GM19395 (cell line): ENCODE results near the gene EIF2S3.
A peak's percentile ranks its signal among the peaks of the same experiment; 100 is the strongest.
"Not testable (repeated sequence)": the region's sequence is repeated elsewhere in the genome, so short reads cannot be mapped to it uniquely, and the experiment has no call there.

Experiments
- ATAC-seq: cut with Tn5 transposase; IDR thresholded peaks from one replicate; pipeline ENCODE4 v1.9.1; 2021; ENCODE audit warnings: mild to moderate bottlenecking, moderate library complexity; ENCODE audit not compliant: unreplicated experiment

The EIF2S3 gene

GRCh38 chrX:24054182-24055042 lies at the start of gene EIF2S3:
EIF2S3 (plus strand) TSS chrX:24054956; CDS start chrX:24054969, 13 bp downstream.
- ATAC-seq = peak; percentile 96

GRCh38 chrX:24005028-24005427 lies 49.7 kb upstream of the EIF2S3 start:
- no peak for ATAC-seq

- ATAC-seq = no peak
These were observed 48.9 kb upstream of the EIF2S3 start for GRCh38 chrX:24005867-24006266.

GRCh38 chrX:24012266-24012665 lies 42.5 kb upstream of the EIF2S3 start:
- no peak for ATAC-seq

GRCh38 chrX:24014388-24015018 lies 40.3 kb upstream of the EIF2S3 start:
- peak; percentile 81 for ATAC-seq

- no peak for ATAC-seq
These were observed 37.1 kb upstream of the EIF2S3 start for GRCh38 chrX:24017674-24018073.

GRCh38 chrX:24018809-24019208 lies 35.9 kb upstream of the EIF2S3 start:
- ATAC-seq = no peak

- ATAC-seq = no peak
These were observed 35.3 kb upstream of the EIF2S3 start for GRCh38 chrX:24019448-24019847.

GRCh38 chrX:24020306-24020876 lies 34.4 kb upstream of the EIF2S3 start:
- no peak for ATAC-seq

GRCh38 chrX:24023544-24023943 lies 31.2 kb upstream of the EIF2S3 start:
- no peak for ATAC-seq

- ATAC-seq = no peak
These were observed 30.6 kb upstream of the EIF2S3 start for GRCh38 chrX:24023972-24024669.

GRCh38 chrX:24024819-24025740 lies 29.7 kb upstream of the EIF2S3 start:
- peak; percentile 78 for ATAC-seq

GRCh38 chrX:24025741-24026403 lies 28.9 kb upstream of the EIF2S3 start:
- peak; percentile 40 for ATAC-seq

GRCh38 chrX:24026432-24026831 lies 28.3 kb upstream of the EIF2S3 start:
- no peak for ATAC-seq

- ATAC-seq = no peak
These were observed 27.7 kb upstream of the EIF2S3 start, which contains the start of gene KLHL15 for GRCh38 chrX:24027086-24027485. KLHL15 (minus strand) TSS chrX:24027186; CDS start chrX:24006693, 20,493 bp downstream.

- no peak for ATAC-seq
These were observed 26.8 kb upstream of the EIF2S3 start for GRCh38 chrX:24027985-24028384.

GRCh38 chrX:24030597-24030996 lies 24.2 kb upstream of the EIF2S3 start:
- ATAC-seq = no peak

- no peak for ATAC-seq
These were observed 20.3 kb upstream of the EIF2S3 start for GRCh38 chrX:24034485-24034884.

GRCh38 chrX:24037729-24038128 lies 17.0 kb upstream of the EIF2S3 start:
- no peak for ATAC-seq

GRCh38 chrX:24046060-24046459 lies 8.7 kb upstream of the EIF2S3 start:
- ATAC-seq = not testable (repeated sequence)
